NB4 (cell line): ENCODE data around the gene SERPINH1.

Source experiments
- CTCF ChIP-seq: IDR thresholded peaks from one replicate; pipeline ENCODE4 v1.5.1; 2012; ENCODE audit warnings: low read depth, low read length
- POLR2A ChIP-seq: IDR thresholded peaks from 2 replicates; pipeline ENCODE4 v1.6.1; 2011; ENCODE audit warnings: mild to moderate bottlenecking; ENCODE audit not compliant: insufficient read length; ENCODE audit errors: extremely low read depth

DNA sequence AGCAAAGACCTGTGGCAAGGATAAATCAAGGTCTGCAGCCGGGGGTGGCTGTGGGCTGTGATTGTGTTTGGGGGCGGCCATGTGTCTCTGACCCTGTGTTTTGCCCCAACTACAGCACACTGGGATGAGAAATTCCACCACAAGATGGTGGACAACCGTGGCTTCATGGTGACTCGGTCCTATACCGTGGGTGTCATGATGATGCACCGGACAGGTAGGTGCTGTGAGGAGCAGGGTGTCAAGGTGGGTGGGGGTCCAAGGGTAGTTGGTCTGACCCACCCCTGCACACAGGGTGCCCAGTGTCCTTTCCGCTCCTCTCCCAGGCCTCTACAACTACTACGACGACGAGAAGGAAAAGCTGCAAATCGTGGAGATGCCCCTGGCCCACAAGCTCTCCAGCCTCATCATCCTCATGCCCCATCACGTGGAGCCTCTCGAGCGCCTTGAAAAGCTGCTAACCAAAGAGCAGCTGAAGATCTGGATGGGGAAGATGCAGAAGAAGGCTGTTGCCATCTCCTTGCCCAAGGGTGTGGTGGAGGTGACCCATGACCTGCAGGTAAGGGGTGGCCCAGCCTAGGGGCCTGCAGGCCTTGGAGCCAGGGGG, 6.7 kb downstream of the SERPINH1 start:
- TF ChIP-seq CTCF (no peak), POLR2A (no peak)
